Trophoblast cell (in vitro differentiated cells and primary cell): ENCODE data around the gene LRP1B.

Experiments used
- DNase-seq, 2 donors: peaks; one replicate each; pipeline ENCODE4 v3.0.0-alpha.2; 2016
- H2AFZ ChIP-seq: 2 replicates; pipeline ENCODE4 v1.6.1; 2013; ENCODE audit warnings: low read length, moderate library complexity, mild to moderate bottlenecking; ENCODE audit not compliant: insufficient read depth, poor library complexity
- H2AK5ac ChIP-seq: 2 replicates; pipeline ENCODE4 v1.6.1; 2013; ENCODE audit warnings: mild to moderate bottlenecking, low read length
- H2BK120ac ChIP-seq: 2 replicates; pipeline ENCODE4 v1.6.1; 2013; ENCODE audit warnings: low read length, mild to moderate bottlenecking, moderate library complexity; ENCODE audit not compliant: insufficient read depth, poor library complexity
- H2BK12ac ChIP-seq: 2 replicates; pipeline ENCODE4 v1.6.1; 2013; ENCODE audit warnings: mild to moderate bottlenecking, low read length, moderate library complexity
- H2BK5ac ChIP-seq: 2 replicates; pipeline ENCODE4 v1.6.1; 2013; ENCODE audit warnings: low read length, low read depth, moderate library complexity, mild to moderate bottlenecking; ENCODE audit not compliant: poor library complexity
- H3K14ac ChIP-seq: 2 replicates; pipeline ENCODE4 v1.6.1; 2013; ENCODE audit warnings: mild to moderate bottlenecking, low read length
- H3K18ac ChIP-seq: 2 replicates; pipeline ENCODE4 v1.6.1; 2013; ENCODE audit warnings: mild to moderate bottlenecking, low read length
- H3K23ac ChIP-seq: 2 replicates; pipeline ENCODE4 v1.6.1; 2013; ENCODE audit warnings: low read length
- H3K27ac ChIP-seq: 2 replicates; pipeline ENCODE4 v1.5.1; 2013; ENCODE audit warnings: low read depth, mild to moderate bottlenecking, inconsistent platforms, low read length, moderate library complexity
- H3K27me3 ChIP-seq: 2 replicates; pipeline ENCODE4 v1.6.1; 2013; ENCODE audit warnings: inconsistent platforms, mild to moderate bottlenecking, low read length, moderate library complexity; ENCODE audit not compliant: insufficient read depth
- H3K36me3 ChIP-seq, 2 experiments: 1 replicate in 1 of 2; 2 replicates in 1 of 2; pipeline ENCODE4 v1.6.1; 2013; ENCODE audit warnings: low read length in 2 of 2, mild to moderate bottlenecking in 2 of 2, moderate library complexity in 1 of 2; ENCODE audit not compliant: insufficient read depth in 2 of 2, control insufficient read depth in 1 of 2
- H3K4ac ChIP-seq: 2 replicates; pipeline ENCODE4 v1.6.1; 2013; ENCODE audit warnings: low read depth, mild to moderate bottlenecking, low read length, moderate library complexity
- H3K4me1 ChIP-seq, 2 experiments: 1 replicate in 1 of 2; 2 replicates in 1 of 2; pipeline ENCODE4 v1.6.1; 2013; ENCODE audit warnings: low read length in 2 of 2, mild to moderate bottlenecking in 2 of 2, moderate library complexity in 1 of 2; ENCODE audit not compliant: insufficient read depth in 2 of 2, control insufficient read depth in 1 of 2
- H3K4me2 ChIP-seq: 2 replicates; pipeline ENCODE4 v1.6.1; 2013; ENCODE audit warnings: inconsistent platforms, mild to moderate bottlenecking, low read length, moderate library complexity
- H3K4me3 ChIP-seq: 2 replicates; pipeline ENCODE4 v1.5.1; 2013; ENCODE audit warnings: mild to moderate bottlenecking, low read depth, low read length, inconsistent platforms
- H3K79me1 ChIP-seq: one replicate; pipeline ENCODE4 v1.6.1; 2013; ENCODE audit warnings: low read length
- H3K79me2 ChIP-seq: 2 replicates; pipeline ENCODE4 v1.6.1; 2013; ENCODE audit warnings: low read length, mild to moderate bottlenecking; ENCODE audit not compliant: control insufficient read depth, insufficient read depth, poor library complexity
- H3K9ac ChIP-seq: 2 replicates; pipeline ENCODE4 v1.6.1; 2013; ENCODE audit warnings: mild to moderate bottlenecking, low read length
- H3K9me3 ChIP-seq: 2 replicates; pipeline ENCODE4 v1.6.1; 2013; ENCODE audit warnings: low read depth, mild to moderate bottlenecking, control low read depth, inconsistent platforms, low read length; ENCODE audit not compliant: insufficient read depth
- H4K12ac ChIP-seq: 2 replicates; pipeline ENCODE4 v1.6.1; 2013; ENCODE audit warnings: low read depth, mild to moderate bottlenecking, low read length, moderate library complexity
- H4K8ac ChIP-seq: 2 replicates; pipeline ENCODE4 v1.6.1; 2013; ENCODE audit warnings: low read depth, mild to moderate bottlenecking, low read length, moderate library complexity
- H4K91ac ChIP-seq: one replicate; pipeline ENCODE4 v1.6.1; 2013; ENCODE audit warnings: low read depth, mild to moderate bottlenecking, low read length, moderate library complexity
- WGBS: extraction: QIAGEN DNeasy Blood & Tissue Kit; methylation state at CpG from one replicate; pipeline ENCODE4 v1.1.7; 2013; ENCODE audit warnings: missing lambda C conversion rate; ENCODE audit not compliant: insufficient read length, insufficient coverage; ENCODE audit errors: extremely low coverage; 5-methylcytosine and 5-hydroxymethylcytosine counted together

Gene LRP1B

GRCh38 chr2:141455211-141455826 lies 675.5 kb downstream of the LRP1B start:
- WGBS: no CpG with 5 or more reads among the region's 7 CpGs
- Histone ChIP-seq H3K9me3 (no peaks in the 10 kb centered on the region), H2BK12ac (no peak overlapping the region)

GRCh38 chr2:141440072-141440635 lies 690.7 kb downstream of the LRP1B start:
- Histone ChIP-seq H3K4ac (no peak overlapping the region), H3K27ac (no peak overlapping the region), H3K36me3 (no peaks in the 10 kb centered on the region), H3K4me1 (no peaks in the 10 kb centered on the region), H3K14ac (no peak overlapping the region), H4K12ac (no peak overlapping the region), H3K4me2 (no peak overlapping the region), H2BK120ac (no peak overlapping the region), H3K4me3 (no peak overlapping the region), H3K79me2 (no peaks in the 10 kb centered on the region), H3K23ac (no peak overlapping the region), H2AFZ (no peak overlapping the region), H3K9ac (no peak overlapping the region), H2BK12ac (no peak overlapping the region), H2AK5ac (no peak overlapping the region), H4K91ac (no peak overlapping the region), H4K8ac (no peak overlapping the region), H3K18ac (no peak overlapping the region), H3K9me3 (no peaks in the 10 kb centered on the region), H2BK5ac (no peak overlapping the region), H3K27me3 (no peaks in the 10 kb centered on the region), H3K79me1 (peaks cover 2% of the 10 kb centered on the region)
- WGBS: no CpG with 5 or more reads among the region's 17 CpGs
- no peak for DNase-seq

More at GRCh38 chr2:141455211-141455826, 675.5 kb downstream of the LRP1B start:
- peak overlapping the region; percentile 85 for H3K27ac ChIP-seq
- H4K12ac ChIP-seq: no peak overlapping the region
- H4K91ac ChIP-seq: no peak overlapping the region
- H3K4me3 ChIP-seq: no peak overlapping the region
- peak; percentile 58 for DNase-seq
- H3K36me3 ChIP-seq: no peaks in the 10 kb centered on the region
- H3K4ac ChIP-seq: no peak overlapping the region
- no peaks in the 10 kb centered on the region for H3K79me2 ChIP-seq
- H3K9ac ChIP-seq: no peak overlapping the region
- H2BK5ac ChIP-seq: no peak overlapping the region
- H2AFZ ChIP-seq: no peak overlapping the region
- peak overlapping the region; percentile 49 for H3K4me2 ChIP-seq
- no peak overlapping the region for H2BK120ac ChIP-seq
- H3K23ac ChIP-seq: no peak overlapping the region
- peaks cover 6% of the 10 kb centered on the region for H3K79me1 ChIP-seq
- no peaks in the 10 kb centered on the region for H3K27me3 ChIP-seq
- no peak overlapping the region for H3K14ac ChIP-seq
- H2AK5ac ChIP-seq: no peak overlapping the region
- no peak overlapping the region for H4K8ac ChIP-seq
- H3K4me1 ChIP-seq: peaks cover 0 to 3% of the 10 kb centered on the region in 2 experiments
- H3K18ac ChIP-seq: no peak overlapping the region

GRCh38 chr2:141439524-141439923 lies 691.3 kb downstream of the LRP1B start:
- Histone ChIP-seq H3K14ac (no peak overlapping the region), H4K8ac (no peak overlapping the region), H3K36me3 (no peaks in the 10 kb centered on the region), H3K9me3 (no peaks in the 10 kb centered on the region), H2BK120ac (no peak overlapping the region), H2BK5ac (no peak overlapping the region), H3K79me2 (no peaks in the 10 kb centered on the region), H3K27ac (no peak overlapping the region), H4K91ac (no peak overlapping the region), H2BK12ac (no peak overlapping the region), H3K79me1 (peaks cover 2% of the 10 kb centered on the region), H3K18ac (no peak overlapping the region), H2AK5ac (no peak overlapping the region), H3K4me1 (no peaks in the 10 kb centered on the region), H2AFZ (no peak overlapping the region), H4K12ac (no peak overlapping the region), H3K9ac (no peak overlapping the region), H3K4me3 (no peak overlapping the region), H3K4me2 (no peak overlapping the region), H3K23ac (no peak overlapping the region), H3K27me3 (no peaks in the 10 kb centered on the region), H3K4ac (no peak overlapping the region)
- DNase-seq: no peak

- H3K4ac ChIP-seq: no peak overlapping the region
- H4K12ac ChIP-seq: no peak overlapping the region
- no peak overlapping the region for H3K4me3 ChIP-seq
- no peak overlapping the region for H4K91ac ChIP-seq
- H3K9ac ChIP-seq: no peak overlapping the region
- peaks cover 2% of the 10 kb centered on the region for H3K79me1 ChIP-seq
- no peak for DNase-seq
- no CpG with 5 or more reads among the region's 1 CpG for WGBS
- no peak overlapping the region for H2BK120ac ChIP-seq
- H3K27me3 ChIP-seq: no peaks in the 10 kb centered on the region
- no peak overlapping the region for H3K14ac ChIP-seq
- H4K8ac ChIP-seq: no peak overlapping the region
- no peaks in the 10 kb centered on the region for H3K9me3 ChIP-seq
- H3K18ac ChIP-seq: no peak overlapping the region
- no peaks in the 10 kb centered on the region for H3K79me2 ChIP-seq
- no peak overlapping the region for H2AK5ac ChIP-seq
- no peak overlapping the region for H3K27ac ChIP-seq
- H3K23ac ChIP-seq: no peak overlapping the region
- no peak overlapping the region for H3K4me2 ChIP-seq
- no peaks in the 10 kb centered on the region for H3K36me3 ChIP-seq
- H2AFZ ChIP-seq: no peak overlapping the region
- no peak overlapping the region for H2BK12ac ChIP-seq
- no peak overlapping the region for H2BK5ac ChIP-seq
- H3K4me1 ChIP-seq: no peaks in the 10 kb centered on the region
Observed at GRCh38 chr2:141438536-141438935, 692.3 kb downstream of the LRP1B start.
